DND-41 (cell line): ENCODE measurements around the gene ITPR2.

Source experiments
- CTCF ChIP-seq: IDR thresholded peaks from 2 replicates; pipeline ENCODE4 v1.5.1; 2012; ENCODE audit warnings: borderline replicate concordance, low read length, moderate library complexity, mild to moderate bottlenecking; ENCODE audit not compliant: poor library complexity, severe bottlenecking; ENCODE audit errors: extremely low read depth
- EZH2 ChIP-seq: IDR thresholded peaks from 3 replicates; pipeline ENCODE4 v1.6.1; 2012; ENCODE audit warnings: borderline replicate concordance, low read depth, mild to moderate bottlenecking, moderate library complexity, low read length, inconsistent platforms; ENCODE audit not compliant: severe bottlenecking

- TF ChIP-seq CTCF (no peak), EZH2 (no peak)
These were observed 426.2 kb downstream of the ITPR2 start for GRCh38 chr12:26406813-26407212.
